M059J (cell line): Measurements from ENCODE around the gene ICE2. TPM values are rescaled to one million over a fixed set of nuclear protein-coding genes. Genes with fewer than 3 reads are reported as not detected.

Experiments used
- DNase-seq: peaks from one replicate; pipeline ENCODE4 v3.0.0-alpha.2; 2012; ENCODE audit warnings: low read depth
- total RNA-seq: library from RNA; depleted of rRNA; stranded (reverse); fragments of >200 nt; shearing (Covaris generic); gene quantifications from 2 replicates; pipeline ENCODE4 v1.2.3, GENCODE V29; 2014

Gene ICE2
- total RNA-seq, 1 experiment from 2014 or later, result 17.0 TPM

GRCh38 chr15:60389261-60390077, 89.5 kb downstream of the ICE2 start:
- DNase-seq, result no peak

DNA sequence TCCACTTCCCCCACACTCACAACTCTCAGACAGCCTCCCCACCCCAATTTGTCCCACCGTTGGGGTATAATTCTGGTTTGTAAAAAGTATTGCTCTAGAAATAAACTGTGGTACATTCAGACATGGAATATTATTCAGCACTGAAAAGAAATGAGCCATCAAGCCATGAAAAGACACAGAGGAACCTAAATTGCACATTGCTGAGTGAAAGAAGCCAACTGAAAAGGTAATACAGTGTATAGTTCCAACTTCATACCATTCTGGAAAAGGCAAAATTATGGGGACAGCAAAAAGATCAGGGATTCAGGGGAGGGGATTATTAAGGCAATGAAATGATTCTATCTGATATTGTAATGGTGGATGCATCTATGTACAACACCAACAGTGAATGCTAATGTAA, 91.6 kb downstream of the ICE2 start:
- no peak for DNase-seq

- DNase-seq, result no peak
Measured at GRCh38 chr15:60386615-60387014, 92.3 kb downstream of the ICE2 start.

GRCh38 chr15:60385620-60386552, 93.1 kb downstream of the ICE2 start:
- DNase-seq, result no peak

GRCh38 chr15:60384526-60385126, 94.3 kb downstream of the ICE2 start:
- peak; percentile 0 for DNase-seq

GRCh38 chr15:60384053-60384452, 94.9 kb downstream of the ICE2 start:
- peak; percentile 13 for DNase-seq

GRCh38 chr15:60382773-60383674, 95.9 kb downstream of the ICE2 start:
- no peak for DNase-seq

DNA sequence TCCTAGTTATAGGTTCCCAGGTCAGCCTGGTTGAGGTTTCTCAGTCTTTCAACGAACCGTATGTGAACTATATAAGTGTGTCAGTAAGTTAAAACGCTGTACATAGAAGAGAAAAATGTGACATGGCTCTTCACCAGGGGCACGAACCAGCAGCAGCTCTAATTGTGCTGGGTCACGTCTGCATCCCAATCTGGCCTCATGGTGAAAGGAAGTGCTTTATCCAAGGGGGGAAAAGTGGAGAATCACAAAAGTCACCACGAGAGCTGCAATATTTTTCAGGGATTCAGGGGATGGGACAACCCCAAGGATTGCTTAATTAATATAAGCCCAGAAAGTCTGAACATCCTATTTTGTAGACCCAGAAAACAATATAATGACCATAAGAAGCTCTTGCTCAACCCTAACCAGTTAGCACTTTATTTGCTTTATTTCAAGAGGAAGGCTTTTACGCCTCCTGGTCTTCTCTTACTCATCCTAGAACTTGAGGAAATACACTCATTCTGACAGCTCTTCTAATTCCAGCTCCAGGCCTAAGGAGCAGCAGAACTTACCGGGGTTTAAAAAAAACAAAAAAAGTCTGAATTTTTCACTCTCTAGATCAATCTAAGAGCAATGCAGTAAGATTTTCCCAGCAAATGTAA, 97.7 kb downstream of the ICE2 start:
- peak; percentile 70 for DNase-seq

DNA sequence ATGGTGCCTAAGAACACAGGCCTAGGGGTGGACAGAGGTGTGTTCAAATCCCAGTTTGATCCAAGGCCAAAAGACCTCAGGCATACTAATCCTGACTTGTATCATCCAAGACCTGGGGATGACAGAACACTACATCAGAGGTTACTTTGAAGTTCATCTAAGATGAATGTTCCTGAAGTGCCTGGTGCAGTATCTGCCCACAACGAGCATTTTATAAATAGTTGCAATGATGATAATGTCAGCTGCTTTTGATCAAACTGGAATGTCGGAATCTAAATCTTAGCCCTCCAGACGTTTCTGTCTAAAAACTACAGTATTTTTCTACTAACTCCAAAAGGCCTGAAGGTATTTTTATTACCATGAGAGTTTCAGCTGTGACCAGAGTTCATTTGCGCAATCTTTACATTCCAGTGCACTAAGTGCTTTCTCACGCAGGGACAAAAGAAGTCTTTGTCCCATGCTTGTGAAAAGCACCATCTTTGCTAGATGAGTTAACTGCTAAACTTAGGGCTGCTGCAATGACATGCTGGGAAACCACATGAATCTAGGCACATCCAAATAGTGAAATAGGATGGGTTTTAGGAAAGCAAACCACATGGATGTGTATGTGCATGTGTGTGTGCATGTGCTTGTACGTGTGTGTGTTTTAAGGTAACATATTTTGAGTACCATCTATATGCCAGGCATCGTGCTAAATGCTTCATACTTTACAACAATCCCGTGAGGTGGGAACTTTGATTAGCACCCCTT, 99.2 kb downstream of the ICE2 start:
- DNase-seq, result peak; percentile 99

GRCh38 chr15:60379185-60379524, 99.8 kb downstream of the ICE2 start:
- DNase-seq, result no peak

DNA sequence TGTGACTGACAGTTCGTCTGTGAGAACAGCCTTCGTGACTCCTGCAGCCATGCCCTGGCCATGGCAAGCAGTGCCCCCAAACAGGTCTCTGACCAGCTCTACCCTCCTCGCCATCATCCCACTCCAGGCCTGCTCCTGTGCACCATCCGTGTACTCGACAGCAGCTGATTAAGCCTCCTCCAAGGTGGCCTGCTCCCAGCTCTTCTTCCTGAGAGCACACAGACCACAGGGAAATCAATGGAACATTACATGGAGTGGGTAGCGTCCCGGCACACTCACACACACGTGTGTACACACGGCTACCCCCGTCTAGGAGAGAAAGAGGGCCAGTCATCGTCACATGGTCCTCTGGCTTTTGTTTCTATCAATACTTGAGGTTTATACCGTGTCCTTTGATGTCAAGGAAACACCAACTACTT, 102.3 kb downstream of the ICE2 start:
- DNase-seq, result no peak

DNA sequence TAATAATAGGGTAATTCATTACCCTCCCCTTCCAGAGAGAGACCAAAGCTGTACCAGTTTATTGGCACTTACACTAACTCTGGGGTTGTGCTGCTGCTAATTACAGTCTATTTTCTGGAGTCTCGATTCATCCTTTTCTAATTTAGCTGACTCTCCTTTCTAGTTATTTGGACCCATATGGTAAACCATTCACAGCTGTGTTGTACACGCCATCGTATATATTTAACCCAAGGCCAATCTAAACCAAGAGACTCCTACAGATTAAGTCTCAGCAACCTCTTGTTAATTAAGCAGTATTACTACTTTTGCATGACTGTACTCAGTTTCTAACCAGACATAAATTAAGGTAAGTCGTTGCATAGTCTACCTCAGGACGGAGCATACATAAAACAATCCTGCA, 103.6 kb downstream of the ICE2 start:
- DNase-seq, result no peak

GRCh38 chr15:60374628-60375081, 104.3 kb downstream of the ICE2 start:
- DNase-seq, result peak; percentile 99

GRCh38 chr15:60374209-60374608, 104.7 kb downstream of the ICE2 start:
- no peak for DNase-seq

- no peak for DNase-seq
Measured at GRCh38 chr15:60373745-60374144, 105.2 kb downstream of the ICE2 start.

GRCh38 chr15:60373327-60373726, 105.6 kb downstream of the ICE2 start:
- DNase-seq, result no peak

DNA sequence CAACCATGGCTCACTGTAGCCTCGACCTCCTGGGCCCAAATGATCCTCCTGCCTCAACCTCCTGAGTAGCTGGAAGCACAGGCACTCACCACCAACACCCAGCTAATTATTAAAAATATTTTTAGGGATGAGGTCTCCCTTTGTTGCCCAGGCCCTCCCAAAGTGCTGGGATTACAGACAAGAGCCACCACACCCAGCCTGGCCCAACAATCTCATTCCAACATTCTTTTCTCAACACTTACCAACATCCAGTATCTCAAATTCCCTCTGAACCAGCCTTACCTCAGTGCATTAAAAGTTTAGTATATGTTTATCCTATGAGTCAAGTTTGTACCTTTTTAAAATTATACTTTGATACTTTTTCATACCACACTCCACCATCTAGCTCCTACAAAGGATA, 106.2 kb downstream of the ICE2 start:
- no peak for DNase-seq

DNA sequence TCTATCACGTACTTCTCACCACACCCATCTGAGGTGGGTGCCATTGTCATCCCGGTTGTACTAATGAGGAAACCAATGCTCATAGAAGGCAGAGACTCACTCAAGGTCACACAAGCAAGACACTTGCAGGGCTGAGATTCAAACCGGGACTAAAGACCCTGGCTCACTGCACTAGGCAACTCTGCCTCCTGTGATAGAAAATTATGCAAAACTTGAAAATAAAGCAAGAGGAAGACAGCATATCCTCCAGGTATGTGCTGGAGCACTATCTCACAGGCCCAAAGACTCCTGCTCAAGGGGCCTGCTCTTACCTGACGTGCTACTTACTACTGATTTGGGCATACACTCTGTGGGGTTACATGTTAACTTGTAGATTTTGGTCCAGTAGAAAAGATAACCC, 106.7 kb downstream of the ICE2 start:
- DNase-seq, result no peak

DNA sequence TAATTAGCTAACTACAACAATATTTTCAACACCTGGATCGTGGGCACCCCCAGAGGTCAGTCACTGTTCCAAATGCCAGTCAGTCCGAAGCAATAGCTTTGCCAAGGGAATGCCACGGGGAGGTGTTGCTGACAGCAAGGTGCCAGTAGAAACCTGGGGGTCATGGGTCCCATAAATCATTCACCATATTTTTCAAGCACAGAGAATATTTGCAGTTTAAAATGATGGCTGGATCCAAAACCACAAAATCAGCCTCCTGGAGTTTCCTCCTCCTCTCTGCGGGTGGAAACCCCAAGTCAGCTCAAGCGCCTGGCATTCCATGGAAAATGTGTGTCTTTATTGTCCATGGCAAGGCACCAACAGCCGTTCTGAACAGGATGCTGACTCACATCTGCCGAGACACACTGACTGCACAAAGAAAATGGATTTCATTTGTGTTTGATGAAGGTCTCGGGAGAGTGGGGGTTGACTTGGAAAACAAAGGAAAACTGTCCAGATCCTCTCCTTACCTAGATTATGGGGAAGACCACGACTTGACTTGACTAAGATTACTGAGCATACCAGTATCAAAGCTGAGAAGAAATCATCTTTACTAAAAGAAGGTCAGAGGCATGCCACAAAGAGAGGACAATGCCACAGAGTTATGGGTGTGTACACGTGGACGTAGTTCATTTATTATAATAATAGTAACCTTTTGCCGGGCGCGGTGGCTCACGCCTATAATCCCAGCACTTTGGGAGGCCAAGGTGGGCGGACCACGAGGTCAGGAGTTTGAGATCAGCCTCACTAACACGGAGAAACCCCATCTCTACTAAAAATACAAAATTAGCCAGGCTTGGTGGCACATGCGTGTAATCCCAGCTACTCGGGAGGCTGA, 107.5 kb downstream of the ICE2 start:
- DNase-seq, result peak; percentile 100
